A673 (cell line): ENCODE measurements around the gene WNT4. TPM values are rescaled to one million over a fixed set of nuclear protein-coding genes. Genes with fewer than 3 reads are reported as not detected.
A peak's percentile ranks its signal among the peaks of the same experiment; 100 is the strongest.

ENCODE experiments used
- BruUV-seq: library from RNA; stranded (reverse); fragments of 400-500 nt; replicated peaks from 2 replicates; lab custom pipeline; 2021; lab: Mats Ljungman, UMichigan
- CTCF ChIA-PET: fragments of 300-600 bp; sonication (Branson Sonifier 250); formaldehyde crosslinking; loops from one replicate; lab custom pipeline; 2022; ENCODE audit warnings: antibody characterized with exemption; lab: Charles Lee
- POLR2A ChIA-PET: fragments of 300-600 bp; sonication (Branson Sonifier 250); formaldehyde crosslinking; loops from one replicate; lab custom pipeline; 2022; ENCODE audit warnings: antibody characterized with exemption; ENCODE audit not compliant: low non-redundant PET; lab: Charles Lee
- DNase-seq: peaks from one replicate; pipeline ENCODE4 v3.0.0-alpha.2; 2015; ENCODE audit warnings: low spot score
- H3K27ac ChIP-seq: fragments of 200-600 bp; sonication (generic); 2 replicates; pipeline ENCODE4 v1.5.1; 2016; ENCODE audit warnings: mixed run types, low read depth, mild to moderate bottlenecking, mixed read lengths, antibody characterized with exemption, low read length; ENCODE audit not compliant: poor library complexity, severe bottlenecking
- H3K27me3 ChIP-seq: fragments of 200-600 bp; sonication (generic); replicated peaks from 2 replicates; pipeline ENCODE4 v1.6.1; 2017; ENCODE audit warnings: mixed run types, low read depth, mild to moderate bottlenecking, mixed read lengths, antibody characterized with exemption, low read length; ENCODE audit not compliant: insufficient read depth, poor library complexity
- H3K36me3 ChIP-seq: fragments of 200-600 bp; sonication (generic); 2 replicates; pipeline ENCODE4 v1.6.1; 2016; ENCODE audit warnings: mixed run types, mild to moderate bottlenecking, mixed read lengths, antibody characterized with exemption, low read length; ENCODE audit not compliant: insufficient read depth, poor library complexity, severe bottlenecking
- H3K4me1 ChIP-seq: fragments of 200-600 bp; sonication (generic); 2 replicates; pipeline ENCODE4 v1.6.1; 2017; ENCODE audit warnings: mixed run types, mild to moderate bottlenecking, mixed read lengths, antibody characterized with exemption, low read length; ENCODE audit not compliant: insufficient read depth, poor library complexity, severe bottlenecking
- H3K4me3 ChIP-seq: fragments of 200-600 bp; sonication (generic); 2 replicates; pipeline ENCODE4 v1.5.1; 2016; ENCODE audit warnings: low read depth, mixed run types, mild to moderate bottlenecking, mixed read lengths, low read length; ENCODE audit not compliant: poor library complexity, severe bottlenecking
- H3K9me3 ChIP-seq: fragments of 200-600 bp; sonication (generic); 2 replicates; pipeline ENCODE4 v1.6.1; 2016; ENCODE audit warnings: mixed run types, low read depth, mild to moderate bottlenecking, mixed read lengths, antibody characterized with exemption, low read length; ENCODE audit not compliant: poor library complexity, severe bottlenecking
- EZH2 ChIP-seq: fragments of 200-600 bp; sonication (generic); IDR thresholded peaks from 2 replicates; pipeline ENCODE4 v1.6.1; 2017; ENCODE audit warnings: borderline replicate concordance, low read depth, mild to moderate bottlenecking, mixed read lengths, antibody characterized with exemption, low read length; ENCODE audit not compliant: poor library complexity, severe bottlenecking
- intact Hi-C: fragments of 100-400 bp; cut with micrococcal nuclease; formaldehyde crosslinking; loops from one replicate; pipeline ENCODE4 v1.10.0; 2022; ENCODE audit not compliant: unreplicated experiment
- total RNA-seq: library from RNA; stranded (reverse); gene quantifications from 2 replicates; pipeline ENCODE4 v1.2.3, GENCODE V29; 2021
- TF ChIP-seq, protein P1 (sequence below): fragments of 300-800, 200-600 bp; sonication (generic); conservative IDR thresholded peaks from 2 replicates; pipeline ENCODE4 v1.5.1; 2017; ENCODE audit warnings: low read depth, mild to moderate bottlenecking, antibody characterized with exemption, low read length, moderate library complexity, mixed read lengths

Gene WNT4
- total RNA-seq, 1 experiment from 2014 or later, result not detected

DNA sequence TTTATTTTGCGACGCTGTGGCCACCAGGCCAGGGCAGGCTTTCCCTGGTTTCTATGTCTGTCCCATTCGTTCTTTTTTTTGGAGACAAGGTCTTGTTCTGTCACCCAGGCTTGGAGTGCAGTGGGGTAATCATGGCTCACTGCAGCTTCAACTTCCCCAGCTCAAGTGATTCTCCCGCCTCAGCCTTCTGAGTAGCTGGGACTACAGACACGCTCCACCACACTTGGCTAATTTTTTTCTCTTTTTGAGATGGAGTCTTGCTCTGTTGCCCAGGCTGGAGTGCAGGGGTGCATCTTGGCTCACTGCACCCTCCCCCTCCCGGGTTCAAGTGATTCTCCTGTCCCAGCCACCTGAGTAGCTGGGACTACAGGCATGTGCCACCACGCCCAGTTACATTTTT lies 43.4 kb upstream of the WNT4 start:
- H3K9me3 ChIP-seq, result no peaks in the 10 kb centered on the region
- H3K36me3 ChIP-seq, result no peaks in the 10 kb centered on the region
- no peaks in the 10 kb centered on the region for H3K4me1 ChIP-seq
- ChIA-PET POLR2A (no interaction called here), CTCF (no interaction called here)
- H3K4me3 ChIP-seq, result no peak overlapping the region
- intact Hi-C loops, result no loop called here
- DNase-seq, result no peak
- no peak overlapping the region for H3K27ac ChIP-seq
- BruUV-seq, result no TSS peak
- H3K27me3 ChIP-seq, result peaks cover 44% of the 10 kb centered on the region
- TF ChIP-seq EZH2, result no peak
- TF ChIP-seq, protein P1, sequence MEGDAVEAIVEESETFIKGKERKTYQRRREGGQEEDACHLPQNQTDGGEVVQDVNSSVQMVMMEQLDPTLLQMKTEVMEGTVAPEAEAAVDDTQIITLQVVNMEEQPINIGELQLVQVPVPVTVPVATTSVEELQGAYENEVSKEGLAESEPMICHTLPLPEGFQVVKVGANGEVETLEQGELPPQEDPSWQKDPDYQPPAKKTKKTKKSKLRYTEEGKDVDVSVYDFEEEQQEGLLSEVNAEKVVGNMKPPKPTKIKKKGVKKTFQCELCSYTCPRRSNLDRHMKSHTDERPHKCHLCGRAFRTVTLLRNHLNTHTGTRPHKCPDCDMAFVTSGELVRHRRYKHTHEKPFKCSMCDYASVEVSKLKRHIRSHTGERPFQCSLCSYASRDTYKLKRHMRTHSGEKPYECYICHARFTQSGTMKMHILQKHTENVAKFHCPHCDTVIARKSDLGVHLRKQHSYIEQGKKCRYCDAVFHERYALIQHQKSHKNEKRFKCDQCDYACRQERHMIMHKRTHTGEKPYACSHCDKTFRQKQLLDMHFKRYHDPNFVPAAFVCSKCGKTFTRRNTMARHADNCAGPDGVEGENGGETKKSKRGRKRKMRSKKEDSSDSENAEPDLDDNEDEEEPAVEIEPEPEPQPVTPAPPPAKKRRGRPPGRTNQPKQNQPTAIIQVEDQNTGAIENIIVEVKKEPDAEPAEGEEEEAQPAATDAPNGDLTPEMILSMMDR, result no peak

GRCh38 chr1:22184892-22185612 lies 42.2 kb upstream of the WNT4 start:
- POLR2A ChIA-PET, result no interaction called here
- CTCF ChIA-PET, result no interaction called here
- BruUV-seq, result no TSS peak

GRCh38 chr1:22184454-22184853 lies 41.6 kb upstream of the WNT4 start:
- H3K36me3 ChIP-seq, result no peaks in the 10 kb centered on the region
- intact Hi-C loops, result no loop called here
- H3K9me3 ChIP-seq, result no peaks in the 10 kb centered on the region
- DNase-seq, result no peak
- CTCF ChIA-PET, result no interaction called here
- no TSS peak for BruUV-seq
- H3K27me3 ChIP-seq, result peaks cover 44% of the 10 kb centered on the region
- TF ChIP-seq, protein P1, result no peak
- no peak for TF ChIP-seq EZH2
- POLR2A ChIA-PET, result no interaction called here
- H3K4me3 ChIP-seq, result no peak overlapping the region
- H3K4me1 ChIP-seq, result no peaks in the 10 kb centered on the region
- no peak overlapping the region for H3K27ac ChIP-seq

More at GRCh38 chr1:22184892-22185612, 42.2 kb upstream of the WNT4 start:
- peak; percentile 18 for DNase-seq
- Histone ChIP-seq H3K9me3 (no peaks in the 10 kb centered on the region), H3K27ac (no peak overlapping the region), H3K27me3 (peaks cover 44% of the 10 kb centered on the region), H3K4me3 (no peak overlapping the region), H3K36me3 (no peaks in the 10 kb centered on the region), H3K4me1 (no peaks in the 10 kb centered on the region)
- TF ChIP-seq EZH2, result no peak
- TF ChIP-seq, protein P1, result no peak
- intact Hi-C loops, result no loop called here
